Measurements from ENCODE around the gene ARRDC3. TPM values are rescaled to one million over a fixed set of nuclear protein-coding genes. Genes with fewer than 3 reads are reported as not detected.

ARRDC3 gene
- total and polyA plus RNA-seq, 2 donors (not counting 3 experiments of a cell fraction or from before 2014, with no cell fraction given), result 12.4 to 43.1 TPM

DNA sequence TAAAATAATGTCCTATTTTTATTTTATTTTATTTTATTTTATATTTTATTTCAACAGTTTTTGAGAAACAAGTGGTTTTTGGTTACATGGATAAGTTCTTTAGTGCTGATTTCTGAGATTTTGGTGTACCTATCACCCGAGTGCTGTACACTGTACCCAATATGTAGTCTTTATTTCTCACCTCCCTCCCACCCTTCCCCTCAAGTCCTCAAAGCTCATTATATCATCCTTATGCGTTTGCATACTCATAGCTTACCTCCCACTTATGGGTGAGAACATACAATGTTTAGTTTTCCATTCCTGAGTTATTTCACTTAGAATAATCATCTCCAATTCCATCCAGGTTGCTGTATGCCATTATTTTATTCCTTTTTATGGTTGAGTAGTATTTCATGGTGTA lies 63.5 kb downstream of the ARRDC3 start:
- Histone ChIP-seq H2AFZ (ENCODE audit: low read depth, low read length) (no peak overlapping the region), H3K79me2 (ENCODE audit: control insufficient read depth, insufficient read depth, low read length) (no peaks in the 10 kb centered on the region), H3K4me3 (replicated peaks in 1 of 3; ENCODE audit: insufficient read depth in 1 of 3, low read depth in 1 of 3, low read length in 3 of 3) (no peak overlapping the region), H3K27ac (ENCODE audit: insufficient read depth, low read depth, low read length) (no peak overlapping the region), H3K9me1 (replicated peaks; ENCODE audit: control insufficient read depth, extremely low read depth, insufficient read depth, low read length) (no peaks in the 10 kb centered on the region), H3K9me3 (replicated peaks; ENCODE audit: control insufficient read depth, insufficient read depth, low read length) (no peaks in the 10 kb centered on the region), H3K4me2 (ENCODE audit: insufficient read depth, low read length) (no peak overlapping the region), H3K9ac (replicated peaks; ENCODE audit: extremely low read depth, insufficient read depth, low read length) (no peak overlapping the region), H4K20me1 (replicated peaks; ENCODE audit: control insufficient read depth, extremely low read depth, insufficient read depth, low read length) (no peaks in the 10 kb centered on the region), H3K4me1 (ENCODE audit: control insufficient read depth, extremely low read depth, insufficient read depth, low read length) (no peaks in the 10 kb centered on the region), H3K27me3 (ENCODE audit: control insufficient read depth in 2 of 2, insufficient read depth in 2 of 2, low read length in 2 of 2) (no peaks in the 10 kb centered on the region), H3K36me3 (ENCODE audit: control insufficient read depth in 2 of 2, extremely low read depth in 1 of 2, insufficient read depth in 2 of 2, low read length in 2 of 2) (no peaks in the 10 kb centered on the region)
- no peak for DNase-seq (ENCODE audit: low read depth, low spot score)
- BruUV-seq (replicated peaks), result no TSS peak
- no peak for FAIRE-seq
- dilution Hi-C loops (cut with MboI; ENCODE audit: extremely low pct_ligation_motif_present, low sequenced_read_pairs) (no loop called here), intact Hi-C loops (cut with micrococcal nuclease) (no loop called here)
- CTCF ChIA-PET, result no interaction called here
- POLR2A ChIA-PET, result no interaction called here
- no peak for TF ChIP-seq FOS (IDR thresholded peaks at IDR 0.05; ENCODE audit: borderline replicate concordance, insufficient read depth, low read length)
- TF ChIP-seq POLR2A (IDR thresholded peaks at IDR 0.05; ENCODE audit: low read depth, low read length), result no peak
- no peak for TF ChIP-seq MYC (IDR thresholded peaks at IDR 0.05; ENCODE audit: low read depth, low read length)
- no peak for TF ChIP-seq JUN (IDR thresholded peaks at IDR 0.05; ENCODE audit: borderline replicate concordance, insufficient read depth, insufficient read length, low read depth)
- no peak for TF ChIP-seq POLR2AphosphoS5 (IDR thresholded peaks at IDR 0.05; ENCODE audit: insufficient read depth, low read depth, low read length)

DNA sequence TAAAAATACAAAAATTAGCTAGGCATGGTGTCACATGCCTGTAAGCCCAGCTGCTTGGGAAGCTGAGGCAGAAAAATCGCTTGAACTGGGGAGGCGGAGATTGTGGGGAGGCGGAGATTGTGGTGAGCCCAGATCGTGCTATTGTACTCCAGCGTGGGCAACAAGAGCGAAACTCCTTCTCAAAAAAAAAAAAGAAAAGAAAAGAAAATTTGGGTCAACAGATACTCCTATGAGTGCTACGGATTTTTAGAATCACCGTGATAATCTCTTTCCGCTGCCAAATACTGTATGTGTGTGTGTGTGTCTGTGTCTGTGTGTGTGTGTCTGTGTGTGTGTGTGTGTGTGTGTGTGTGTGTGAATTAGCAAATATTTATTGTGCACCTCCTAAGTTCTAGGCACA lies 64.4 kb downstream of the ARRDC3 start:
- no peaks in the 10 kb centered on the region for H3K9me1 ChIP-seq (replicated peaks; ENCODE audit: control insufficient read depth, extremely low read depth, insufficient read depth, low read length)
- ChIA-PET POLR2A (no interaction called here), CTCF (interaction anchor here (0.8 kb wide), 1 partner anchor 99 kb away, joined by 3 read pairs; no protein-coding TSS in a partner anchor)
- FAIRE-seq (peak; percentile 24), DNase-seq (ENCODE audit: low read depth, low spot score) (no peak)
- H3K36me3 ChIP-seq (ENCODE audit: control insufficient read depth in 2 of 2, extremely low read depth in 1 of 2, insufficient read depth in 2 of 2, low read length in 2 of 2), result no peaks in the 10 kb centered on the region
- H3K79me2 ChIP-seq (ENCODE audit: control insufficient read depth, insufficient read depth, low read length), result no peaks in the 10 kb centered on the region
- dilution Hi-C loops (cut with MboI; ENCODE audit: extremely low pct_ligation_motif_present, low sequenced_read_pairs) (no loop called here), intact Hi-C loops (cut with micrococcal nuclease) (no loop called here)
- H3K4me3 ChIP-seq (replicated peaks in 1 of 3; ENCODE audit: insufficient read depth in 1 of 3, low read depth in 1 of 3, low read length in 3 of 3), result no peak overlapping the region
- H3K9ac ChIP-seq (replicated peaks; ENCODE audit: extremely low read depth, insufficient read depth, low read length), result no peak overlapping the region
- no peaks in the 10 kb centered on the region for H3K9me3 ChIP-seq (replicated peaks; ENCODE audit: control insufficient read depth, insufficient read depth, low read length)
- H3K27ac ChIP-seq (ENCODE audit: insufficient read depth, low read depth, low read length), result no peak overlapping the region
- no peaks in the 10 kb centered on the region for H3K27me3 ChIP-seq (ENCODE audit: control insufficient read depth in 2 of 2, insufficient read depth in 2 of 2, low read length in 2 of 2)
- H3K4me1 ChIP-seq (ENCODE audit: control insufficient read depth, extremely low read depth, insufficient read depth, low read length), result peaks cover 8% of the 10 kb centered on the region
- TF ChIP-seq EZH2 (IDR thresholded peaks at IDR 0.05; ENCODE audit: borderline replicate concordance, low read depth, low read length, severe bottlenecking), result no peak
- TF ChIP-seq, protein P1, sequence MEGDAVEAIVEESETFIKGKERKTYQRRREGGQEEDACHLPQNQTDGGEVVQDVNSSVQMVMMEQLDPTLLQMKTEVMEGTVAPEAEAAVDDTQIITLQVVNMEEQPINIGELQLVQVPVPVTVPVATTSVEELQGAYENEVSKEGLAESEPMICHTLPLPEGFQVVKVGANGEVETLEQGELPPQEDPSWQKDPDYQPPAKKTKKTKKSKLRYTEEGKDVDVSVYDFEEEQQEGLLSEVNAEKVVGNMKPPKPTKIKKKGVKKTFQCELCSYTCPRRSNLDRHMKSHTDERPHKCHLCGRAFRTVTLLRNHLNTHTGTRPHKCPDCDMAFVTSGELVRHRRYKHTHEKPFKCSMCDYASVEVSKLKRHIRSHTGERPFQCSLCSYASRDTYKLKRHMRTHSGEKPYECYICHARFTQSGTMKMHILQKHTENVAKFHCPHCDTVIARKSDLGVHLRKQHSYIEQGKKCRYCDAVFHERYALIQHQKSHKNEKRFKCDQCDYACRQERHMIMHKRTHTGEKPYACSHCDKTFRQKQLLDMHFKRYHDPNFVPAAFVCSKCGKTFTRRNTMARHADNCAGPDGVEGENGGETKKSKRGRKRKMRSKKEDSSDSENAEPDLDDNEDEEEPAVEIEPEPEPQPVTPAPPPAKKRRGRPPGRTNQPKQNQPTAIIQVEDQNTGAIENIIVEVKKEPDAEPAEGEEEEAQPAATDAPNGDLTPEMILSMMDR (IDR thresholded peaks at IDR 0.05; ENCODE audit: extremely low read depth in 1 of 2, insufficient read depth in 1 of 2, low read depth in 1 of 2, low read length in 2 of 2), result no peak
- H2AFZ ChIP-seq (ENCODE audit: low read depth, low read length), result no peak overlapping the region
- H4K20me1 ChIP-seq (replicated peaks; ENCODE audit: control insufficient read depth, extremely low read depth, insufficient read depth, low read length), result no peaks in the 10 kb centered on the region
- H3K4me2 ChIP-seq (ENCODE audit: insufficient read depth, low read length), result no peak overlapping the region
- BruUV-seq (replicated peaks), result no TSS peak
